Stimulated activated CD4-positive, alpha-beta T cell treated with anti-CD3 and anti-CD28 coated beads, Interleukin-1b, Interleukin-23, amount 100 ng/mL, for 4 hours (primary cell): ENCODE measurements around the gene KDM8.

ENCODE experiments used
- DNase-seq, 2 donors: peaks; one replicate each; pipeline ENCODE4 v3.0.0-alpha.2; 2020; ENCODE audit warnings: low read depth in 2 of 2

Gene KDM8

DNA sequence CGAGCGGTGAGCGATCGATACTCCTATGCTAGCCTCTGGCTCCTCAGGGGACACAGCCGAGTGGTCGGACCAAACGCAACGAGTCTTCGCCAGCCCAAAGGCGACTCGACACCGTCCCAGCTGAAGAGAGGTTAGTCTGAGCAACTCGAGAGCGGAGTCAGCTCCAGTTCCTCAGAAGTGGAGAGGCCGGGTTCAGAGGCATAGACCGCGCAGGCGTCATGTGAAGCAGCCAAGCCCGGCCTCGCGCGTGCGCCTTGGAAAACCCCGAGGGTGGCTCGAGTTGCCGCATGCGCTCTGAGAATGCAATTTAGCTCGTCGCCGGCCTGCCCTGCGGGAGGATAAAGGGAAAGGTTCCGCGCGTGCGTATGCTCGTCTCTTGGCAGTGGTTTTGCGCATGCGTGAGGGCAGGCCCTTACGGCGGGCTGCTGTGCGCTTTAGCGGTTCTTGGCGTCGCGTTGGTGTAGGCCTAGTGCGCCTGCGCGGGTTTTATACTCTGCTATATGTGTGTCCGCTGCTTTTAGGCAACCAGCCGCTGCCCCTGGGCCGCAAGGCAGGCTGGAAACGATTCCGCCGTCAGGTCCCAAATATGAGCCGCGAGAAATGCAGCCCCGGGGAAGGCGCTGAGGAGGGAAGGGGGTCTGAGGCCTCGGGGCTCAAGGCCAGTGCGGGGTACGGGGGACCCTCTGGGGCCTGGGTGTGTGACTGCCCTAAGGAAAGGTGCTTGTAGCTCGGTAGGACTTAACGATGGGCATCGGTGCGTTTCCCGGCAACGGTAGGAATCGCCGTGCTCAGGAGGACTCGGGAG, at the start of gene KDM8:
Gene KDM8 (plus strand): TSS at position 20 of the 805 bp plus-strand sequence. CDS start 6,598 bp downstream, outside the sequence.
- DNase-seq: peak; percentile 95 to 99

DNA sequence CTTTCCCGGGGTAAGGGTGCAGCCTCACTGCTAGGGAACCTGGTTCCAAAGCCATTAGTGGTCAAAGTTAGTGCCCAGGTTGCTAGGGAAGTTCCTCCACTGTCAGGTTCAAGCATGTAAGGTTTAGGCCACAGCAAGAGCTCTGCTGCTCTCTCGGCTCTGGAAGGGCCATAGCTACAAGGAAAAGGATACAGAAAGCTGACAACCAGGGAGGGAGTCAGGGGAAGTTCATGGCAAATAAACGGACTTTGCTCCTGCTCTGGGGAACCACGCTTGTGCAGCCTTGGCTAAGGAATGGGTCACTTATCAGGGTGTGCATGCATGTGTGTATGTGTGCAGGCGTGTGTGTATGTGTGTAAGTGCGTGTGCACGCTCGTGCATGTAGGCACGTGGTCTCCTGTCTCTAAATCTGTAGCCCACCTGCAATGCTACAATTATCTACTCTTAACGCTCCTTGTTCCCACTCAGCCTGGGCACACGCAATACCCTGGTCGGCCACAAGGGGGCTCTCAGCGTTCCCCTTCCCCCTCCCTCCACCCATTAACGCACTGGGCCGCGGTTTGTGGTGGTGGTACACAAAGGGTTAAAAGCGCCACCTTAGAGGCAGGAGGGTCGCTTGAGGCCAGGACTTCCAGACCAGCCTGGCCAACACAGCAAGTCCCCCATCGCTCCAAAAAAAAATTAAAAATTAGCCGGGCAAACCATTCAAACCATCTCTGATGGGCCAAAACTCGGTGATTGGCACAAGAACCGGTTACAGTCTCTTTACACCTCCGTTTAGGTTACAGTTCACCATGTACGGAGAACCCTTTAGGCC, 48.4 kb upstream of the KDM8 start:
- peak; percentile 73 to 76 for DNase-seq

DNA sequence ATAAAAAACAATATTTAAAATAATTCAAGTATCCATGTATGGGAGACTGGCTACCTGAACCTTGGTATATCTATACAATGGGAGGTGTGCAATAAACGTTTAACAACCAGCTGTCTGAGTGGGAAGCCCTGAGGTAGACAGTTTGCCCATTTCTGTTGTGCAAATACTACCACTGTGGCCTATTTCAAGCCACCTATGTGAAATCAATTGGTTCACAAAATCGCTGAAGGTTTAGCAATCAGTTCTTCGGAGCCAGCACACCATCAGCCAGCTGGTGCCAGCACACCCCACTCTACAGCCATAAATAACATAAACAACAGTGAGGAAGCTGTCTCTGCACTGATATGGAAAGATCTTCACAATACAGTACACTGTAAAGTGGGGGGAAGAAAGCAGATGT, 46.7 kb upstream of the KDM8 start:
- no peak for DNase-seq

DNA sequence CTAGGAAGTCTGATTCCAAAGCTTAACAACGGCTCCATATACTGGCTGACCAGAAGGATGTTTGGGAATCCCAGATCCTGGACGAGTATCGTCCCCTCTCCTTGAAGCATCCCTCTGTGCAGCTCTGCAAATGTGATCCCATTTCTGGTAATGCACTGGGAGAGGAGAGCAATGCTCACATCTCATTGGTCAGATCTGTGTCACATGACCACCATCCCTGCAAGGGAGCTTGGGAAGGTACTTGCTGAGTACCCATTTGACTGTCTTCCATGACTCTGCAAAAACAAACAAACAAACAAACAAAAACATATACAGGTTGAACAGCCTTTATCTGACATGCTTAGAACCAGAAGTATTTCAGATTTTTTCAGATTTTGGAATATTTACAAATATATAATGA, 41.9 kb upstream of the KDM8 start:
- no peak for DNase-seq

DNA sequence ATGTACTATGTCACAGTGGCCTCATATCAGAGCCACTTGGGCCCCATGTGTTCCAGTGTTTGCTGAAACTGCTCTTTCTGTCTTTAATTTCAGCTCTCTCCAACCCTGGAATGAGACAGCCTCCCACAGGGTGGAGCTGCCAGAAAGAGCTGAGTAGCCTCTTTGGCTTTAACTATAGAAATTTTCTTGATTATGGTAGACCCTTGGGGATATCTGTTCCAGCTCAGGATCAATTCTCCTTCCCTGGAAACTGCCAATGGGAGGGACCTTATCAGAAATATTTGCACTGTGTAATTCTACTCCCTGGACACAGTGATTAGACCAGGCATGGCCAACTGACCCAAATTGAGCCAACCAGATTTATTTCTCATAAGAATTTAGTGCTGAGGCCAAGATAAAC, 39.0 kb upstream of the KDM8 start:
- DNase-seq: no peak

DNA sequence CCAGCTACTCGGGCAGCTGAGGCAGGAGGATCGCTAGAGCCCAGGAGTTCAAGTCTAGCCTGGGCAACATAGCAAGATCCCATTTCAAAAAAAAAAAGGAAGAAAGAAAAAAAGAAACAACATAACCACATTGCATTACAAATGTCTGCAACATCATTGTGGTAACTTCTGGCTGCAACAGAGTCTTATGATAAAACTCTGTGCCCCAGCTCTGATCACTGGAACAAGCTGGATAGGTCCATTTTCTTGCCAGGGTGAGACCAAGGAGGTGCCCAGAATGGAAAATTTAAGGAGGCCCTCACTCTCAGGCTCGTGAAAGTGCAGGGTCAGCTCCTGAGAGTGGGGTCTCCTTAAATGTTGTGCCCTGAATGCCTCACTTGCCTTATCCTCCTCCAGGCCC, 37.8 kb upstream of the KDM8 start:
- DNase-seq: no peak

DNA sequence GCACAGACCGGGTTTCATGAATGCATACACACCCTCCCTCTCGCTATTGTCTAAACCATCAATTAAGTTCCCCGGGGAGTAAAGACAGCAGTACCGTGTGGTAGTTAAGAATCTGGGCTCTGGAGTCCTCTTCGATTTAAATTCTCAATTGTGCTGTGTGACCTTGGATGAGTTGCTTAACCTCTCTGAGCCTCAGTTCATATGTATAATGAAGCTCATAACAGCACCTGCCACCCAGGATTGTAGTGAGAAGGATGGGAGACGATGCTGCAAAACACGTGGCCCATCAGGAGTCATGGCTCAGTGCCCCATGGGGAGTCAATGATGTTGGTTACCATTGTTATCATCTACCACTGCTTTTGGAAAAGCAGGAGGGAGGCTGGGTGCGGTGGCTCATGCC, 34.5 kb upstream of the KDM8 start:
- DNase-seq: no peak

DNA sequence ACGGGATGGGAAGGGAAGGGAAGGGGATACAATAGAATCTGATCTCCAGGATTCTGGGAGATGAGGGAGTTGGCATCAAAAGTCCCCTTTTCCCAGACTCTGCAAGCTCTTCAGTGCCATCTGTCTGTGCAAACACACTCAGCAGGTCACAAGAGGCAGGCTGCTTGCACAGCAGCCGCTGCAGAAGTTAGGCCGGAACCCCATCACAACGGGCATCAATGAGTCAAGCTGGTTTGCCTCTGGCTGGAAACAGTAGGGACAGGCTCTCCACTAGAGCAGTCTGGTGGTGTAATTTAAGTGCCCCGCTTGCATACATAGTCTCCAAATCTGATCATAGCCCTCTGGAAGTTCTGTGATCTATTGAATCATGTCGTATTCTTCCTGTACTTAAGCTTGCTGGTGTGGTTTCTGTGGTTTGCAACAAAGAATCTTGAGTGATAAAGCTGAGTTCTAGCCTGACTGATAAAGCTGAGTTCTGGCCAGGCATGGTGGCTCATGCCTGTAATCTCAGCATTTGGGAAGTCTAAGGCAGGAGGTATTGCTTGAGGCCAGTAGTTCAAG, 33.7 kb upstream of the KDM8 start:
- DNase-seq: peak in 1 of 2 donors; percentile 37

DNA sequence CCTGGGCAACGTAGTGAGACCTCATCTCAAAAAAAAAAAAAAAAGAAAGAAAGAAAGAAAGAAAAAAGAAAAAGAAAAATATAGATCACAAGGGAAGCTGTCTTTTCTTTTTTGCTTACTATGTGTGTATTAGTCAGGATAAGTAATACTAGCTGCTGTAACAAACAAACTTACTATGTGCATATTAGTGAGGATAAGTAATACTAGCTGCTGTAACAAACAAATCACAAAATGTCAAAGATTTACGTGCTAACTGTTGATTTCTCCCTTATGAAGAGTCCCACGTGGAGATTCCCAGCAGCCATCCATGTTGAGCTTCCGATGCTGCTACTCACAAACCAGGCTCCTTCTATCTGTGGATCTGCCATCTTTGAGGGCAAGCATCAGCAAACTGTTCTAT, 31.7 kb upstream of the KDM8 start:
- no peak for DNase-seq

DNA sequence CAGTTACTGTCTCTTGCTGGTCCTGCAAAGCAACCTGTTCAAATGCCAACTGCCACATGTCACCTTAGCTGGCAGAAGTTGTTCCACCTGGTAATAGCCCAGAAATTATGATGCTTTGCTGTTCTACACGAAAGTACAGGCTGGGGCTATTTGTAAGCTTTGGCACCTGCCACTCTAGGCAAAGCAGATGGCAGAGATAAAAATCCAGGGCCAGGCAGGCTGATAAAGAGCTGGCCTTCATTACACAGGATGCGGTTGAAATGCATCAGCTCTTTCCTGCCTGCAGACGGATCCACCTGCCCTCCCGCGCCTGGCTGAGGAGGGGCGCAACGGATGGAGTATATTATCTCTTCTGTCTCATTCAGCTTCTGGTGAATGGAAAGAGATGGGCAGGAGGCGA, 29.3 kb upstream of the KDM8 start:
- no peak for DNase-seq

DNA sequence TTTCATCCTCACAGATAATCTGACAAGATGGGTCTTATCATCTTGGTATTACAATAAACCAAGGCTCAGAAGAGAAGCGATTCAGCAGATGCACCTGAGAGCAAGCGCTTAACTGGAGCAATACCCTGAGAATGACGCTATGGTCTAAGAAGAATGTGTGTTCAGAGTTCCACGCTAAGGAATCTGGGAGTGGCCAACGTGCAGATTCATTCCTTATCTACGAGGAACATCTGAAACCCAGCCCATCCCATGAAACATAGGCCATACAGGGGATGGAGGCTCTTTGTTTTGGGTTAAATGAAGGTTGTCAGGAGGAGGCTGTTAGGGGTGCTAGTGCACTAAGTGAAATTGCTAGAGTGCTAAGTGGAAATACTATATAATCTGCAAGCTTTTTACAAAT, 28.5 kb upstream of the KDM8 start:
- DNase-seq: no peak

DNA sequence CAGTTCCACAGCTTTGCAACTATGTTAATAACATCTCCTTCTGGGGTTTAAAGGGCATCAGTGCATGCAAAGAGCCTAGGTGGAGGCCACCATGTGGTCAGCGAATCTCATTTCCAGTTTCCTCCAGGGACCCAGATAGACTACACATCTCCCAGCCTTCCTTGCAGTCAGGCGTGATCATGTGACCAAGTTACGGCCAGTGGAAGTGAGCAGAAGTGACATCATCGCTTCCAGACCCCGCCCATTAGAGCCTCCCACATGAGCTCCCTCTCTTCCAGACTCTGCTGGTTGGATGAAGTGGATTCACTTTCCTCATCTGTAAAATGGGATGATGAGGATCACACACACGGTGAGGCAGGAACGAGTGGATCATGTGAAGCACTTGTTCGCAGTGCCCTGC, 27.4 kb upstream of the KDM8 start:
- DNase-seq: no peak

DNA sequence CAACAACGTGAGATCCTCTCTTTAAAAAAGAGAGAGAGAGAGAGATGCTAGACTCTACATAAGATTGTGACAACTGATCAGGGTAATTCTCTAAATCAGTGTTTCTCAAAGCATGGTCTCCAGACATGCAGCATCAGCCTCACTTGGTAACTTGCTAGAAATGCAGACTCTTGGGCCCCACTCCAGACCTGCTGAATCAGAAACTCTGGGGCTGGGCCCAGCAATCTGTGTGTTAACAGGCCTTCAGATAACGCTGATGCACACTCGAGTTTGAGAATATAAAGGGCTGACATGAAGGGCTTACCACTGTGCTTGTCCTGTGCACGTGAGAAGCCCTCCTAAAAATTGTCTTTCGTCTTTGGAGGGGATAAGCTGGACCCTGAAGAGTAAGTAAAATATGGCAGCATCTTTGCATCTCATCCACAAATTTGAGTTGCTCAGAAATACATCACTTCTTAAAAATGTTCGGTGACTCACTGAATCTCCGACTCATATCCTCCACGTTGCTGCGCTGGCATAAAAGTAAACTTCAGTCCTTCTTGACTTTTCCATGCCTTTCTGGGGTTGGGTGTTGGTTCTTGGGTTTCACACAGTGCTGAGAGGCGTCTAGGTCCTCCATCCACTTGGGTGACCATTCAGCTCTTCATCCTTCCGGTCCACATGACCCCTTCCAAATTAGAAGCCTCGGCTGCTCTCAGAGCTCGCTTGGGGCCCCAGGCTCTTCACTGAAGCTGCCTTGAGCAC, 26.1 kb upstream of the KDM8 start:
- DNase-seq: peak in 1 of 2 donors; percentile 35

DNA sequence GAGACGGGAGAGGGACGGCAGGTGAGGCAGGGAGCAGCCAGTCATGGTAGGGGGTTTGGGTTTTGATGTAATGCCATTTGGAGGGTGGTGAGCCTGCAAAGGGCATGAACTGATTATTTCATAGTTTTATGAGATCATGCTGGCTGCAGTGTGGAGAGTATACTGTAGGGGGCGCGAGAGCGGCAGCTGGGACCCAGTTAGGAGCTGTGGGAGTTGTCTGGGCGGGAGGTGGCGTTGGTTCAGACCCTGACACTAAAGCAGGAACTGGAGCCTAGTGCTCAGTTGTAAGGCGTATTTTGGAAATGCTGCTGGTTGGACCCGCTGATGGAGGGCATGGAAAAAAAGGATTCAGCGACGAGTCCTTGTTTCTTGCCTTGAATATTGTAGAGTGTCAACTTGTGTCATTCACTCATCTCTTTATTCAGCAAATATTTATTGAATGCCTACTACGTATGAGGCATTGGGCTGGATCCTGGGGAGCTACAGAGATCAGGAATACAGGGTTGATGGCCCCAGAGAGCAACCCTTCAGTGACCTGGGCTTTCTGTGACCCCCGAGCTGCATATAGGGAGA, 23.7 kb upstream of the KDM8 start:
- DNase-seq: peak; percentile 75 to 88

DNA sequence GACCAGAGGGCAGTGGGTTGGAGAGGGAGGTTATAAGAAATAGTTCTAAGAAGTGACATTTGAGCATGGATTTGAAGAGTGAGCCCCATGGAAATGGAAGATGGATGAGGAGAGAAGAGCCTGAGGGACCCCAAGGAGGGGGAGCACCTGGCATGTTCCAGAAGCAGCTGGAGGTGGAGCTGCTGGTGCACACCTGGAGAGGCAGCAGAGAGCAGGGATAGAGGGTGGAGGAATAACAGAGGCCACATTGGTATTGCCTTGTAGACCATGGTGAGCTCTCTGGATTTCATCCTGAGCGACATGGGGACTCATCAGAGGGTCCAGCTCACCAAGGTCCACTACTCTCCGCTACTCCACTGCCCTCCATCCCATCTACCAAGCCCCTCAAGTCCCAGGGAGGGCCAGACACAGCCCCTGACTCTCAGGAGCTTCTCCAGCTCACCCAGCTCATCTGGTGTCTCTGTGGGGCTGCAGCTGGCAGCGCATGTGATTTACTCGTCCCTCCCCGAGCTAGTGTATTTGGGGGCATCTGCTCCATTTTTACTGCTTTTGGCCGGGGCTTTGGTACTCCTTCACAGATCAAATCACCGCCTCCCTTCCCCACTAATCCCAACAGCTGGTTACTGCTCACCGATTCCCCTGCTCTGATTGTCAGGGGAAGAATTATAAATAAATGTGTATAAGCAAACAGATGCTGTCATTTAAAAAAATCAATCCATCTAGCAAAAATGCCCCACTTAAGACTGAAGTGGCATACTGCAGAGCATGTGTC, 22.1 kb upstream of the KDM8 start:
- DNase-seq: no peak

DNA sequence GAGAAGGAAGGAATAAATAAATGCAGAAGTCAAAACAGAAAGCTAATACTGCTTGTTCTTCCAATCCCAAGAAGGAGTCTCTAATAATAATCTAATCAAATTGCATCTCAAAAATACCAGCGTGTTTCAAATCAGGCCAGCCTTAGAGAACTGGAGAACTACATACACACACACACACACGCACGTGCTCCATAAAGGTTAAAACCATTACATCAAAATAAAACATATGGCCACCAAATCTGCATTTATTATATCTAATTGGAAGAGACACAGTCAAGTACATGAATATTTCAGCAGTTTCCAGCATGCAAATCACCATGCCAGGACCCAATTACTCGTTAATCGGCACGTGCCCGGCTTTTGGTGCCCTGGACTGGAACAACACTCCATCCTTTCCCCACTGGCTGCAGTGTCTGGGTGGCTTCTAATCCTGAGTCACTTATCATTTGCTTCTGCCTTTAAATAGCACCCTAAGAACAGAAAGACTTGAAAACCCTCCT, 20.4 kb upstream of the KDM8 start:
- DNase-seq: no peak

DNA sequence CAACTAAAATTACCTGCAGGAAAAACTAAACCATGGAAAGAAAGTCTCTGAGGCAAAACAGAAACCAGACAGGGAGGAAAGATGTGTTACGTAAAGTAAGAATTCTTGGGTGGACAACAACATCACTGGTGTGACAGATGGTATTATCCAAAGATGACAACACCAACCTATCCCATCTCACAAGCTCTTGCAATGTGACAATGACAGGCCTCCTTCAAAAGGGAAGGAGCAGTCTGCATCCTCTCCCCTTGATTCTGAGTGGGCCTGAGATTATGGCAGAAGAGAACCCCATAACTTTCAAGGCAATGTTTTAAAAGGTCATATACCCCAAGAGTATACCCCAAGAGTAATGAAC, 17.6 kb upstream of the KDM8 start:
- no peak for DNase-seq

DNA sequence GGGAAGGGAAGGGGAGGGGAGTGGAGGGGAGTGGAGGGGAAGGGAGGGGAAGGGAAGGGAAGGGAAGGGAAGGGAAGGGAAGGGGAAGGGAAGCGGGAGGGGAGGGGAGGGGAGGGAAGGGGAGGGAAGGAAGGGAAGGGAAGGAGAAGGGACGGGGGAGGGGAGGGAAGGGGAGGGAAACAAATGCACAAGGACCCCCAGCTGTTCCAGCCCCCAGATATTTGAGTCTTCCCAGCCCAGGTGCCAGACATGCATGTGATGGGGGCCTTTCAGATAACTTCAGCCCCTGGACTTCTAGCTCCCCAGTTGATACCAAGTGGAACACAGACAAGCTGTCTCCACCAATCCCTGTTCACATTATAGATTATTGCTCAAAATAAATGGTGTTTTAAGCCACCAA, 14.7 kb upstream of the KDM8 start:
- no peak for DNase-seq

DNA sequence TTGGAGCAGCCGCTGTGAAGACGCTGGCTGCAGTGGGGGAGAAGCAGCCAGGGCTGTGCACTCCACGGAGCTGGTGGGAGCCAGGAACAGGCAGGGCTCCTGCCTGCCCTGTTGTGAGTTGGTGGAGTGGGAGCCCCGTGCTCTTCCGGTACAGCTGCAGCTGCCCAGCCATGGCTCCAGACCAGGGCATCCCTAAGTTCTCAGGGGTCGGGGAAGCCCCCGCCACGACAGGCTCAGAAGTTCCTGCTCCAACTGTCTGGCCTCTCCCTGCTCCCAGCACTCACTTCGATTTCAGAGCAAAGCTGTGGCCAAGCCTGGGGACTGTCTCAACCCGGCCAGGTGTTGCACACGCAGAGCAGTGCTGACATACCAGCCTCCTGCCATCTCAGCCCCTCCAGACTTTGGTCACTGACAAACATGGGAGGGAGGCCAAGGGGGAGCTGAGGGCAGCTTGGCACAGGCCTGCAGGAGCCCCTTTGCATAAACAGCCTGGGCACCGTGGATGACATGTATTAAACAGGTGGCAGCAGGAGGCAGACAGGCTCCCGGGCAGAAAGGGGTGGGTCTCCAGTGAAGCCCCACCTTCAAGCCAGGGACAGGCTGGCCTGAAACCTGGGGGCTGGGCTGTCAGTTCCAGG, 13.9 kb upstream of the KDM8 start:
- DNase-seq: no peak

DNA sequence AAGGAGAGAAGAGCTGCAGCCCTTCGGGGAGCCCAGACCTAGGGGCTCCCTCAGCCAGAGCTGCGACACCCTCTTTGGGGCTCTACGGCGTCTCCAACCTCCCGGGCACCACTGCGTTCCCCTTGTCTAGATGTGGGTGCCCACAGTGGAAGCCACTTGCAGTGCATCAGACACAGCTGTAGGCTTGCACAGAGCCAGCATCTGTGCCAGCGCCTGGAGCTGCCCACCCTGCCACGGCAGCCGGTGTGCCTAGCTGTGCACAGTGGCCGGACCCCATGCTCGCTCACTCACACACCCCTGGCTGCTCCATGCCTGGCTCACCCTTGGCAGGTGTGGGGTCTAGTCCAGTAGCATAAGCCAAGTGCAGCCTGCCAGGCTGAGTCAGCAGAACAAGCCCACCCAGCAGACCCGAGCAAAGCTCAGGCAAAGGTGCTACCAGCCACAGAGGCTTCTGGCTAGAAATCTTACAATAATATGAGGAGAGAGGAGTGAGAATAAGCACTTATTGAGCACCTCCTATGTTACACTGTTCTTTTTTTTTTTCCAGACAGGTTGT, 12.9 kb upstream of the KDM8 start:
- DNase-seq: no peak
